Muscle layer of colon (tissue), 2 donors: ENCODE measurements around the gene MAML3.

ENCODE experiments used
- H3K27ac ChIP-seq: one replicate; pipeline ENCODE4 v1.7.0; 2013; ENCODE audit warnings: low read depth, mild to moderate bottlenecking, low read length, moderate library complexity
- H3K27me3 ChIP-seq, 2 donors: one replicate each; pipeline ENCODE4 v1.7.0; 2013; ENCODE audit warnings: low read length in 2 of 2, mild to moderate bottlenecking in 2 of 2; ENCODE audit not compliant: insufficient read depth in 2 of 2, control insufficient read depth in 1 of 2
- H3K36me3 ChIP-seq: one replicate; pipeline ENCODE4 v1.7.0; 2013; ENCODE audit warnings: mild to moderate bottlenecking, low read length; ENCODE audit not compliant: insufficient read depth
- H3K4me1 ChIP-seq: one replicate; pipeline ENCODE4 v1.7.0; 2013; ENCODE audit warnings: mild to moderate bottlenecking, low read length; ENCODE audit not compliant: insufficient read depth
- H3K4me3 ChIP-seq, 2 donors: one replicate each; pipeline ENCODE4 v1.7.0; 2013; ENCODE audit warnings: low read length in 2 of 2, low read depth in 1 of 2, mild to moderate bottlenecking in 1 of 2, moderate library complexity in 1 of 2
- H3K9ac ChIP-seq: one replicate; pipeline ENCODE4 v1.7.0; 2013; ENCODE audit warnings: low read length
- H3K9me3 ChIP-seq: one replicate; pipeline ENCODE4 v1.7.0; 2013; ENCODE audit warnings: mild to moderate bottlenecking, low read length
- donor health status: abdominal sarcoma.
- donor health status: Adenocarcinoma of cecum.

Gene MAML3

DNA sequence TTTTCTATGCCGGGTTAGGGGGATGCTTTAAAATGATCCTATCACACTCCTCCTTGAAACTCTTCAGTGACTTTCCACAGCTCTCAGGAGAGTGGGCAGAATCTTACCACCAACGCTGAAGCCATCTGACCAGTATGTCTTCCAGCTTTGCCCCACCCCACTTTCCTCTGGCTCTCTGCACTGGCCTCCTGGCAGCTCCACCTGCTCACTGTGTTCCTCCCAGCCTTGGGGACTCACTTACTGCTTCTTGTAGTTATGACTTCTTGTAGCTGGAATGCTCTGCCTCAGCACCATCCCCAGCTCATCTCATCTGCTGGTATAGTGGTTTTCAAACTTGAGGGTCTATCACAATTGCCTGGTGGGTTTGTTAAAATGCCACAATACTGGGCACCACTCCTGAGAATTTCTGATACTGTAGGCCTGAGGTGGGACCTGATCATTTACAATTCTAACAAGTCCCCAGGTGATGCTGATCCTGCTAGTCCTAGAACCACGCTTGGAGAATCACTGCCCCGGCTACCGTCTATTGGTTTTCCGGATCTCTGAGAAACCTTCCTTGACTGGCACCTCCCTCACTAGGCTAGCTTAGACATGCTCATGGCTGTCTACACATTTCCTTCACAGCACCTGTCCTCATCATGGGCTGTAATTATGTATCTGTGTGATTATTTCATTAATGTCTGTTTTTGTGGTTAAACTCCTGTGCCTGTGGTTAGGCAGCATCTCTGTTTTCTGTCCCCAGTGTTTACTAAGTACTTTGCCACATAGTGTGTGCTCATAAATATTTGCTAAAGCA lies 336.1 kb downstream of the MAML3 start:
- peaks cover 17% of the 10 kb centered on the region for H3K4me1 ChIP-seq
- H3K4me3 ChIP-seq: no peak overlapping the region
- H3K27me3 ChIP-seq: no peaks in the 10 kb centered on the region
- no peak overlapping the region for H3K9ac ChIP-seq
- H3K9me3 ChIP-seq: no peaks in the 10 kb centered on the region
- H3K27ac ChIP-seq: no peak overlapping the region
- no peaks in the 10 kb centered on the region for H3K36me3 ChIP-seq

- no peaks in the 10 kb centered on the region for H3K36me3 ChIP-seq
- no peak overlapping the region for H3K27ac ChIP-seq
- H3K9me3 ChIP-seq: no peaks in the 10 kb centered on the region
- H3K9ac ChIP-seq: no peak overlapping the region
- no peak overlapping the region for H3K4me3 ChIP-seq
- peaks cover 17% of the 10 kb centered on the region for H3K4me1 ChIP-seq
- H3K27me3 ChIP-seq: no peaks in the 10 kb centered on the region
Observed at GRCh38 chr4:139816856-139817255, 337.1 kb downstream of the MAML3 start.

DNA sequence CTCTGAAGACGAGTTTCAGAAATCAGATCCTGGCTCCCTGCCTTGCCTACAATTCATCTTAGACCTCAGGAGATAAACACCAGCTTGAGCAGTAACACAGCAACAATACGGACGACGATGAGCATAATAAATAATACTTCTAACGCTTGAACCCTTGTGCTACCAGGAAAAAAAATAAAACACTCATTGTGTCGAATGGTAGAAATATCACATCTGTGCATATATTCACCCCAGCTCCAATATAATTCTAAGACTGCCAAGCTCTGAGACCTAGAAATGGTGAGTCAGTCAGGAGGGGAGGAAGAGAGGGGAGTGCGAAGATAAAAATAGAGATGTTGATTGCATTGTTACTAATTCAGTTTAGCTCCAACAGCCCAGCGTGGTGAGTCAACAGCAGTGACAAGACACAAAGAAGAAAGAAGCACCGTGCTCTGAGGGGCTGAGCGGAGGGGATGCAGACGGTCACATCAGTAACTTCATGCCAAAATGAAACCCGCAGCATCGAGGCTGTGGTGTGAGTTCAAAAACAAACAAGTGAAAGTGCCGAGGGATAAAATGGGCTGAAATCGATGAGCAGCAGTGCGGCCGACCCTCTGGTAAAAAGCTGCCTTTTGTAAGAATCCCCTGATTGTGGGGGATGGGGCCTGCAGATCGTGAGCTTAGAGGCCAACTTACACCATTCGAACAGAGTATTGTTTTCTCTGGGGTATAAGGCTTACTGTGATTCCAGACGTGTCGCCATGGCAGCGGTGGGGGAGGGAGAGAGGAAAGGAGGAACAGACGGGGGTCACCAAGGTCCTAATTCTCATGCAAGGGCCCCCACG lies 338.0 kb downstream of the MAML3 start:
- H3K9me3 ChIP-seq: no peaks in the 10 kb centered on the region
- no peaks in the 10 kb centered on the region for H3K36me3 ChIP-seq
- peak overlapping the region; percentile 57 for H3K27ac ChIP-seq
- H3K4me3 ChIP-seq: peak overlapping the region; percentile 23 to 79
- H3K9ac ChIP-seq: no peak overlapping the region
- peaks cover 17% of the 10 kb centered on the region for H3K4me1 ChIP-seq
- no peaks in the 10 kb centered on the region for H3K27me3 ChIP-seq

GRCh38 chr4:139814323-139815015 lies 339.5 kb downstream of the MAML3 start:
- H3K36me3 ChIP-seq: no peaks in the 10 kb centered on the region
- peaks cover 19% of the 10 kb centered on the region for H3K4me1 ChIP-seq
- no peaks in the 10 kb centered on the region for H3K9me3 ChIP-seq
- H3K4me3 ChIP-seq: no peak overlapping the region
- no peak overlapping the region for H3K27ac ChIP-seq
- H3K27me3 ChIP-seq: no peaks in the 10 kb centered on the region
- H3K9ac ChIP-seq: no peak overlapping the region

DNA sequence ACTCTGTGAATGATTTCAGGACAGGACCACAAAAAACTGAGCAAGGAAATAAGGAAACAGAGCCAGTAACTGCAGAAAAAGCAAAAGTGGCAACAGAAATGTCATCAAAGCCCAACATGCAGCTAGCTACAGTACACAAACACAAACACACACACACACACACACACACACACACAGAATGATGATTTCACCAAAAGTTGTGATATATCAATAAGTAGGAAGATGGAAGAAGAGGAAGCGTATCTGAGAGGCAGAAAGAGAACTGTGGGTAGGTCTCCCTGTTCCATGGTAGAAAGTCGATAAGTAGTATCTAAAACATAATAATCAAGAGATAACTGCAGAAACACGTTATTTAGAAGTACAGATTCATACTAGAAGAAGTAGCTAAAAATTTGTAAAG lies 340.1 kb downstream of the MAML3 start:
- Histone ChIP-seq H3K9me3 (no peaks in the 10 kb centered on the region), H3K9ac (no peak overlapping the region), H3K36me3 (no peaks in the 10 kb centered on the region), H3K4me1 (peaks cover 25% of the 10 kb centered on the region), H3K27ac (no peak overlapping the region), H3K4me3 (no peak overlapping the region), H3K27me3 (no peaks in the 10 kb centered on the region)

GRCh38 chr4:139810710-139811109 lies 343.3 kb downstream of the MAML3 start:
- Histone ChIP-seq H3K36me3 (no peaks in the 10 kb centered on the region), H3K4me1 (peaks cover 29% of the 10 kb centered on the region), H3K27ac (no peak overlapping the region), H3K4me3 (no peak overlapping the region), H3K9ac (no peak overlapping the region), H3K9me3 (no peaks in the 10 kb centered on the region), H3K27me3 (no peaks in the 10 kb centered on the region)

DNA sequence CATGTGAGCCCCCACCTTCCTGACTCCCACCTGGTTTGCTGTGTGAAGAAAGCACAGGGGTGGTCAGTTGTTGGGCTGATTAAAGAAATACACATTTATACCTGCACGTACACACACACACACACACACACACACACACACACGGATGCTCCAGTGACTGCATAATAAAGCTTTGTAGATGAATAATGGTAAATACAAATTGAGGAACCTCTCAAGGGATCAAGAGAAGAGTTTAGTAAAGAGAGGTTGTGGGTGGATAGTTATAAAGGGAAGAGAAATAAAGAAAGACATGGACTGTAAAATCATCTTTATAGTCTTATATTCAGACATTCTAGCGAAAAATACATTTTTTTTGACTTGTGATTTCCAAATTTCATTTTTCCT lies 344.2 kb downstream of the MAML3 start:
- H3K27me3 ChIP-seq: no peaks in the 10 kb centered on the region
- no peaks in the 10 kb centered on the region for H3K36me3 ChIP-seq
- no peak overlapping the region for H3K27ac ChIP-seq
- H3K9ac ChIP-seq: no peak overlapping the region
- no peaks in the 10 kb centered on the region for H3K9me3 ChIP-seq
- peaks cover 20% of the 10 kb centered on the region for H3K4me1 ChIP-seq
- H3K4me3 ChIP-seq: no peak overlapping the region

DNA sequence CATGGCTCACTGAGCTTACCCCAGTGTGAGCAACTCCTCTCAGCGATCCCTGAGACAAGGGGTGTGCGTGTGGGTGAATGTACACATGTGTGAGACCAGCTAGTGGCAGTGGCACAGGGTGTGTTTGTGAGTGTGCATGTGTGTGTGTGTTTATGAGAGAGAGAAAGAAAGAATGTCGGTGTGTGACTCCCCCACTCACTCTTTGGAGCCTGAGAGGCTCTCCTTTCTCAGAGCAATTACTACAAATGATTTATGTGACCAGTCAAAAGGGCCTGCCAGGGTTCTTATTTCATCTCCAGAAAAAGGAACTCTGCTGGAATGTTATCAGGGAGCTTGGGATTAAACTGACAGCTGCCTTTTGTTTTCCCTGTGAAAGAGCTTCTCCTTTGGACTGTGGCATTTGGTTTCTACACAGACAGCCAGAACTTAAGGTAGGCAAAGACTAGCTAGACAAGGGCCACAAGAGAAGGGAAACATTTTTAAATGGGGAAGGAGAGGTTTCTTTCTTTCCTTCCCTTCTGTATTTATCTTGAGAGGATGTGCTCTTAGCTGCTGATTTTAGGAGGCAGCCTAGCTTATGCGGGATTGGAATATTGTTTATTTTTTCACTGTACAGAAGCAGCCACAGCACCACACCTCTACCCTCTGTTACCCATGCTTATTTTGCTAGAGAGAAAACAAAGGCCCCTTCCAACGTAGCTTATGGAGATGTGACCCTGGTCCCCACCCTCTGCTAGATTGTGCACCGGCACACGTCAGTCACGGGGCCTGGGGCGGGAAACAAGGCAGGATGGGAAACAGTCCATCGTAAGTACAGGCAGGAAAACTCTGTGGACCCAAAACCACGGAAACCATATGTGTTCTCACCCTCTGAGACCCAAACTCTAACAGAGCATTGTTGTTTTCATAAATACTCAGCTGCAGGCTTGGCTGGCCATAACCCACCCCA lies 344.9 kb downstream of the MAML3 start:
- no peaks in the 10 kb centered on the region for H3K9me3 ChIP-seq
- H3K36me3 ChIP-seq: no peaks in the 10 kb centered on the region
- H3K27ac ChIP-seq: no peak overlapping the region
- H3K4me3 ChIP-seq: no peak overlapping the region
- H3K27me3 ChIP-seq: no peaks in the 10 kb centered on the region
- no peak overlapping the region for H3K9ac ChIP-seq
- H3K4me1 ChIP-seq: peaks cover 13% of the 10 kb centered on the region

GRCh38 chr4:139808381-139808807 lies 345.6 kb downstream of the MAML3 start:
- H3K36me3 ChIP-seq: no peaks in the 10 kb centered on the region
- H3K27me3 ChIP-seq: no peaks in the 10 kb centered on the region
- H3K27ac ChIP-seq: no peak overlapping the region
- no peak overlapping the region for H3K4me3 ChIP-seq
- no peak overlapping the region for H3K9ac ChIP-seq
- no peaks in the 10 kb centered on the region for H3K9me3 ChIP-seq
- peaks cover 13% of the 10 kb centered on the region for H3K4me1 ChIP-seq

DNA sequence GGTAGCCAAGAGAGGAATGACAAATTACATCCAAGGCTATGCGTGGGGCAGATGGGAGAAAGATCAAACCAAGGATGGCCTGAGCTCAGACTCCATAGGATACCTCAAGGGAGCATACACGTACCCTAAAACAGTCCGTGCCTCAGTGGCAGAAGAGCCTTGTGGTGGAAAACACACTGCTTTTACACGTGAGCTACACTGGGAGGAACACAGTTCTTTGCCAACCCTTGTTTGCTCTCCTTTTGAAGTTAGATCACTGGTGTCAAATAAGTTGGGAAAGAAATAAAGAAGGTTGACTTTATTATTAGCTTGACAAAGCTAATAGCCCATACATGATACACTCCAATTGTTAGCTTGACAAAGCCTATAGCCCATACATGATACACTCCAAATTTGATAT lies 346.5 kb downstream of the MAML3 start:
- H3K9ac ChIP-seq: no peak overlapping the region
- no peaks in the 10 kb centered on the region for H3K9me3 ChIP-seq
- H3K36me3 ChIP-seq: no peaks in the 10 kb centered on the region
- H3K27me3 ChIP-seq: no peaks in the 10 kb centered on the region
- H3K27ac ChIP-seq: no peak overlapping the region
- H3K4me3 ChIP-seq: no peak overlapping the region
- peaks cover 13% of the 10 kb centered on the region for H3K4me1 ChIP-seq
